Left renal cortex interstitium (tissue), 4 donors: ENCODE results near the gene CAMK1. TPM values are rescaled to one million over a fixed set of nuclear protein-coding genes. Genes with fewer than 3 reads are reported as not detected.

Experiments used
- DNase-seq, 4 donors: peaks; one replicate each; pipeline ENCODE4 v3.0.0-alpha.2; 2013; ENCODE audit warnings: low read depth in 4 of 4, low spot score in 2 of 4, missing footprints in 1 of 4
- polyA plus RNA-seq, 4 donors: library from polyadenylated mRNA; unstranded; fragments of 120-200 nt; gene quantifications; one replicate each; pipeline ENCODE4 v1.2.1, GENCODE V29; 2013; ENCODE audit not compliant: insufficient read length in 4 of 4

The CAMK1 gene
- polyA plus RNA-seq, 4 donors: 16.3 to 22.7 (median 21.7) TPM

- DNase-seq: no peak
These were observed 23.4 kb downstream of the CAMK1 start for GRCh38 chr3:9746330-9746729.

GRCh38 chr3:9745521-9745920, 24.2 kb downstream of the CAMK1 start:
- DNase-seq: no peak

GRCh38 chr3:9744162-9744561, 25.6 kb downstream of the CAMK1 start:
- DNase-seq: no peak

DNA sequence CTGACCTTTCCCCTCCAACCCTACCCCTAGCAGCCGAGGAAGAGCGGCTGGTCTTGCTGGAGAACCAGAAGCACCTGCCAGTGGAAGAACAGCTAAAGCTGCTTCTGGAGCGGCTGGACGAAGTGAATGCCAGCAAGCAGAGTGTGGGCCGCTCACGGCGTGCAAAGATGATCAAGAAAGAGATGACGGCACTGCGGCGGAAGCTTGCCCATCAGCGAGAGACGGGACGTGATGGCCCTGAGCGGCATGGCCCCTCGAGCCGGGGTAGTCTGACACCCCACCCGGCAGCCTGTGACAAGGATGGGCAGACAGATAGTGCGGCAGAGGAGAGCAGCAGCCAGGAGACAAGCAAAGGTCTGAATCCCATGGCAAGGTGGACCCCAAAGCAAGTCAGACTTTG, 26.2 kb downstream of the CAMK1 start:
- no peak for DNase-seq

GRCh38 chr3:9742560-9742959, 27.2 kb downstream of the CAMK1 start:
- DNase-seq: no peak

DNA sequence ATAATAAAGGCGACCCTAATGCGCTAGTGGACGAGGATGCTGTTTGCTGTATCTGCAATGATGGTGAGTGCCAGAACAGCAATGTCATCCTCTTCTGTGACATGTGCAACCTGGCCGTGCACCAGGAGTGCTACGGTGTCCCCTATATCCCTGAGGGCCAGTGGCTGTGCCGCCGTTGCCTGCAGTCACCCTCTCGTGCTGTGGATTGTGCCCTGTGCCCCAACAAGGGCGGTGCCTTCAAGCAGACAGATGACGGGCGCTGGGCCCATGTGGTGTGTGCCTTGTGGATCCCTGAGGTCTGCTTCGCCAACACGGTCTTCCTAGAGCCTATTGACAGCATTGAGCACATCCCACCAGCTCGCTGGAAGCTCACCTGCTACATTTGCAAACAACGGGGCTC, 30.6 kb downstream of the CAMK1 start:
- no peak for DNase-seq

DNA sequence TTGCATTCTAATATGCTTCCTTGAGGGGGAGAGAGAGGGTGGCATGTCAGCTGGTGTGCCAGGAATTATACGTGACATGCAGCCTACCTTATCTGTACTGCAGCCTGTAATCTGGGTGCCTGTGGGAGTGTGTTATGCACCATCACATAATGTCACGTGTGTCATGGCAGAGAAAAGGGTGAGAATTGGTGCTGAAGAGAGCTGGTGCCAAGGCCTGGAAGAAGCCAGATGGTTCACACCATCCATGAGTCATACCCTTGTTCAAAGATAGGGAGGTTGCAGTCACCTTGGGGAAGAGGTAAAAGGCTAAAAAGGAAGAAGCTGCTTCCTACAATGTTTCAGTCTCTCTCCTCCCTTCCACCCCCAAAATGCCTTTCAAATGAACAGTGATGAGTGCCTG, 32.9 kb downstream of the CAMK1 start:
- no peak for DNase-seq

DNA sequence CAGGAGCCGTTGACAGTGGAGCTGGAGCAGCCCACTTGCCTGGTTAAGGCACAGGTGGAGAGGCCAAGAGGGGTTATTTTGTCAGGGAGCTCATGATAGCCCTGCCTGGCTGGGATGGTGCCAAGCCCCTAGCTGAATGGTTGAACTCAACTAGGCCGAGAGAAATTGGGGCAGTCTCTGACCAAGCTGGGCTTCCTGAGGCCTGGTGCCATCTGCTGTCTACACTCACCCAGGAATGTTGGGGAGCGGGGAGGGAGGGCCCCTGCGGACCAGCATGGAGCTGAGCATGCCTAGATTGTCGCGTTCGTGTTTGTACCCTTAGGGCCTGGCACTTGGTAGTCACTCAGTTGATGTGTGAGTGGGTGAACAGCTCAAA, 37.0 kb downstream of the CAMK1 start:
- no peak for DNase-seq

GRCh38 chr3:9732080-9732739, 37.5 kb downstream of the CAMK1 start:
- DNase-seq: no peak

GRCh38 chr3:9731206-9732079, 38.3 kb downstream of the CAMK1 start, which contains the start of gene BRPF1:
TSS of gene BRPF1 (plus strand) at chr3:9731735. CDS start at chr3:9734141, 2,406 bp downstream.
- peak; percentile 97 to 99 (median 98) for DNase-seq

DNA sequence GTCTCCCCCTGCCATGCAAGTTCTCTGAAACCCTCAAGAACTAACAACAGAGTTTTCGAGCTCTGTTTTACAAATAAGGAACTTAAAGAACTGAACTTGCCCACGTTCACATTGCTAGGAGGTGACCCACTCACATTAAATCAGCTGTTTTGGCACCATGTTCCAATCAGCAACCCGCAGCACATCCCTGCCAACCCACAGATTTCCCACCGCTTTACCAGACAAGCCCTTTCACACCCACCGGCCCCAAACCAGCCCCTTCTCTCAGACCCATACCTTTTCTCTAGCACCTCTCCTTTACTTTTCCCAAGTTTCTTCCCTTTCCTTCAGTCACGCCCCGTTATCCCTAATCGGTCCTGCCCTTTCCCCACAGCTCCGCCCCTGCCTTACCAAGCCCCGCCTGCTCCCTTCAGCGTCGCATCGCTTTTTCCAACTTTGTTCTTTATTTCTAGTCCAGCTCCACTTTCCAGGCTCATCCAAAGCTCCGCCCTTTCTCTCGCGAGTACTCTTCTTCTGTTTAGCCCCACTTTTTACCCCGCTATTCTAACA, 39.0 kb downstream of the CAMK1 start:
- no peak for DNase-seq

DNA sequence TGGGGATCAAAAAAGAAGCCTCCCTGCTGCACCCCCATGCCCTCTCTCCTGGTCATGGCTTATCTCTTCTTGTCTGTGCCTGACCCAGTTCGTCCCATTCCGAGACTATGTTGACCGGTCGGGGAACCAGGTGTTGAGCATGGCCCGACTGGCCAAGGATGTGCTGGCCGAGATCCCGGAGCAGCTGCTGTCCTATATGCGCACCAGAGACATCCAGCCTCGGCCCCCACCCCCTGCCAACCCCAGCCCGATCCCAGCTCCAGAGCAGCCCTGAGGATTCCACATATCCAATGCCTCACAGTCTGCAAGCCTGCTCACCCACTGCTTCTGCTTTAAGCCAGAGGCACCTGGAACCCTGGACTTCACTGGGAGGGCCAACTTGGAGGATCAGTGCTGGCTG, 40.3 kb downstream of the CAMK1 start:
- DNase-seq: no peak

GRCh38 chr3:9727743-9728142, 42.0 kb downstream of the CAMK1 start:
- no peak for DNase-seq

DNA sequence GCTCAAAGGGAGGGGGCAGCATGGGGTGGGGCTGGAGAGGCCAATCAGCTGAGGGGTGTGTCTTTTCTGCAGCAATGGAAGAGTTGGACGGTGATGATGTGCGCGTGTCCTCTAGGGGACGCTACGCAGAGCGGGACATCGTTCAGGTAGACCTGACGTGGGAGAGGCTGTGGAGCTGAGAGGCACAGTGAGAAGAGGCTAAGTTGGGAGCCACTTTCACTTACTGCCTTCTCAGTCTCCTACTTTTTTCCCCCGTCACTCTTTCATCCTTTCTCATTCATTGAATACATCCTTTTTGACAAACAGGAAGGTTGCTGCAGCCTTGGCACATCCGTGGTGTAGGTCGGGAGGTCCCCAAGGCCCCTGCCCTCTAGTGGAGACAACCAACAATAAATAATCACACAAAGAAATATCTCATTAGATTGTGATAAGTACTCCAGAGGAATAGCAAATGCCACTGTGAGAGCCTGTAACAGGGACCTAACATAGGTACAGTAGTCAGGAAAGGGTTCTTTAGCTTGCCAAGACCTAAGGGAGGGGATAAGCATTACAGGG, 42.6 kb downstream of the CAMK1 start:
- no peak for DNase-seq

DNA sequence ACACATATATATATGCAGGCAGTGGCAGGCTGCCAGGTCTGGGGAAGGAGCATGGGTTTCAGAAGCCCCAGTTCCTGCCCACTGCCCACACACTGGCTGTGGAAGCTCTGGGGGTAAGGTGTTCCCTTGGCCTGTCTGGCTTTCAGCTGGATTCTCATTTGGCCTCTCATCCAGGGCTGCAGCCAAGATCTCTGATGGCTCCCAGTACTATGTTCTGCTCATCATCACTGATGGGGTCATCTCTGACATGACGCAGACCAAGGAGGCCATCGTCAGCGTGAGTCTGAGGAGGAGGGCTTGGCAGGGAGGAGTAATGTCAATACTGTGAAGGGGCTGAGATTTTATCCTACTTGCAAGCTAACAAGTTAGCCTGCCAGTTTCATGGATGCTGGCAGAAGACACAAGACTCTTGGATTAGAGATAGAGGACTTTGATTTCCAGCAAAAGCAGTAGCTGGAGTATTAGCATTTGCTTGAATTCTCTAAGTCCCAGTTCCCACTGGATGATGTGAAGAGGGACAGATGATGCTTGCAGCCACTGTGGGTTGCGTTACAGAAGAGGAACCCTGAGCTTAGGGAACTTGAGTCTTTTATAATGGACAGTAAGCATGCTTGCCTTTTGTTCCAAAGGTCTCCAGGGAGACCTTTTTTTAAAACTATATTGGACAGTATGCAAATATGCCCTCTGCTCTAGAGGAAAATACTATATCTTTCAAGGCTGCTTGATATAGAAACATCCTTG, 43.8 kb downstream of the CAMK1 start:
- DNase-seq: no peak

- DNase-seq: no peak
These were observed 48.1 kb downstream of the CAMK1 start for GRCh38 chr3:9721700-9722060.

- DNase-seq: no peak
These were observed 48.6 kb downstream of the CAMK1 start for GRCh38 chr3:9721015-9721699.

DNA sequence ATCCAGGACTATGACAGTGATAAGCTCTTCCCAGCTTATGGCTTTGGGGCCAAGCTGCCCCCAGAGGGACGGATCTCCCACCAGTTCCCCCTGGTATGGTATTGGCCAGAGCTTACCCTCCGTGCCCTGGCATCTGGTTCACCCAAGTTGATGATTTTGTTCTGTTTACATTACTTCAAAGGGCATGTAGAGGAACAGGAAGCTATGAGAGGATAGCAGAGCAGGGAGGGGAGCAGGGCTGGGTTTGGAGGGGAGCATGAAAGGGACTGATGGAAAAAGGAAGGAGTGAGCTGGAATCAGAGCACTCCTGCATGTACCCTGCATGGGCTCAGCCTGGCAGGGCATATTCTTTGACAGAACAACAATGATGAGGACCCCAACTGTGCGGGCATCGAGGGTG, 51.6 kb downstream of the CAMK1 start:
- no peak for DNase-seq

DNA sequence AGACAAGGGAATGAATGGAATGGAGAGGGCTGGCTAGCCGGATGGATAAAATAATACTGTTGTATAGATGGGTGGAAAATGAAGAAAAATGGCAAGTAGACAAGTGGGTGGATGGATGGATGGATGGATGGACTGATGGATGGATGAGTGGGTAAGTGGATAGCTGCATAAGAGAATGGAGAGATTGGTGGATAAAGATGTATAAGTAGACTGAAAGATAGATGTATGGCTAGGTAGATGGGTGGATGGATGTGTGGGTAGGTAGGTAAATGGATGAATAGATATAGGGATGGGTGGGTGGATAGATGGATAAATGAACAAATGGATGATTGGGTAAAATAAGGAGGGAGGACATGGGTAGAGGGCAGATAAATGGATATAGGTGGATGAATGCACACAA, 52.2 kb downstream of the CAMK1 start:
- DNase-seq: no peak

GRCh38 chr3:9716801-9717555, 52.8 kb downstream of the CAMK1 start:
- no peak for DNase-seq
